Measurements from ENCODE around the gene ELMO1.

DNA sequence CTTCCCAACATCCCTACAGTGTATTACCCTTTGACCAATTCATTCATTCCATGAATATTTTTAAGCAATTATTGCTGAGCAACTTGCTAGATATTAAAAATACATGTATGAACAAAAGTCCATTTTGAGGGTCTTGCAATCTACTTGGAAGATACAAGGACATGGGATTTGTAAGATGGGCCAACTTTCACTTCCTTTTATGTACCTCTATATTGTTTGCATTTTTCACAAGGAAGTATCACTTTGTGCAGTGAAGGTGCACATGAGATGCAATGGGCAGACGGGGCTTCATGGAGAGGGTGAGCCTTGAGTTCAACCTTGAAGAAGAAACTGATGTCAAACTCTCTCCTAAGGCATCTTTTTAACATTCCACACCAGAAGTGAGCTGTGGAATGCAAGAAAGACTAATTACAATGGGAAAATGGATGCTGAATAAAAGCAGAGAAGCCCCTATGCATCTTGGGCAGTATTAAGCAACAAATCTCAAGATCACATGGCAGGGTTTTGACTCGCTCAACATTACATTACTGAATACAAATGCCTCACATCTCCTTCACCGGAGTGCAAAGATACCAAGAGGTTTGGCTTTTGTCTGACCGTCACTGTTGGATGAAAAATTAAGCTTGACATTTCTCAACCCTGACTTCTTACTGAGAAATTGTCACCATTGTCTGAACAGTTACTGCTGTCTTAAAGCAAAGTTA is 341.5 kb downstream of the ELMO1 start:
- TF ChIP-seq, protein P1, sequence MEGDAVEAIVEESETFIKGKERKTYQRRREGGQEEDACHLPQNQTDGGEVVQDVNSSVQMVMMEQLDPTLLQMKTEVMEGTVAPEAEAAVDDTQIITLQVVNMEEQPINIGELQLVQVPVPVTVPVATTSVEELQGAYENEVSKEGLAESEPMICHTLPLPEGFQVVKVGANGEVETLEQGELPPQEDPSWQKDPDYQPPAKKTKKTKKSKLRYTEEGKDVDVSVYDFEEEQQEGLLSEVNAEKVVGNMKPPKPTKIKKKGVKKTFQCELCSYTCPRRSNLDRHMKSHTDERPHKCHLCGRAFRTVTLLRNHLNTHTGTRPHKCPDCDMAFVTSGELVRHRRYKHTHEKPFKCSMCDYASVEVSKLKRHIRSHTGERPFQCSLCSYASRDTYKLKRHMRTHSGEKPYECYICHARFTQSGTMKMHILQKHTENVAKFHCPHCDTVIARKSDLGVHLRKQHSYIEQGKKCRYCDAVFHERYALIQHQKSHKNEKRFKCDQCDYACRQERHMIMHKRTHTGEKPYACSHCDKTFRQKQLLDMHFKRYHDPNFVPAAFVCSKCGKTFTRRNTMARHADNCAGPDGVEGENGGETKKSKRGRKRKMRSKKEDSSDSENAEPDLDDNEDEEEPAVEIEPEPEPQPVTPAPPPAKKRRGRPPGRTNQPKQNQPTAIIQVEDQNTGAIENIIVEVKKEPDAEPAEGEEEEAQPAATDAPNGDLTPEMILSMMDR (IDR thresholded peaks at IDR 0.05), result no peak
- no peak for TF ChIP-seq ZFX (IDR thresholded peaks at IDR 0.05; ENCODE audit: borderline replicate concordance)

Data from 22Rv1 (cell line).